Thoracic aorta endothelial cell (primary cell): ENCODE results near the gene ADGRD1. TPM values are rescaled to one million over a fixed set of nuclear protein-coding genes. Genes with fewer than 3 reads are reported as not detected.

Experiments
- small RNA-seq: library from RNA; depleted of rRNA; stranded (forward); fragments of <200 nt; gene quantifications from one replicate; pipeline ENCODE3, GENCODE V24; 2012
- total RNA-seq: library from RNA; depleted of rRNA; stranded (reverse); fragments of >200 nt; gene quantifications from 2 replicates; pipeline ENCODE4 v1.2.3, GENCODE V29; 2012

The ADGRD1 gene
- total RNA-seq: under 0.01 TPM in 1 of 2 replicates, not detected in the other

DNA sequence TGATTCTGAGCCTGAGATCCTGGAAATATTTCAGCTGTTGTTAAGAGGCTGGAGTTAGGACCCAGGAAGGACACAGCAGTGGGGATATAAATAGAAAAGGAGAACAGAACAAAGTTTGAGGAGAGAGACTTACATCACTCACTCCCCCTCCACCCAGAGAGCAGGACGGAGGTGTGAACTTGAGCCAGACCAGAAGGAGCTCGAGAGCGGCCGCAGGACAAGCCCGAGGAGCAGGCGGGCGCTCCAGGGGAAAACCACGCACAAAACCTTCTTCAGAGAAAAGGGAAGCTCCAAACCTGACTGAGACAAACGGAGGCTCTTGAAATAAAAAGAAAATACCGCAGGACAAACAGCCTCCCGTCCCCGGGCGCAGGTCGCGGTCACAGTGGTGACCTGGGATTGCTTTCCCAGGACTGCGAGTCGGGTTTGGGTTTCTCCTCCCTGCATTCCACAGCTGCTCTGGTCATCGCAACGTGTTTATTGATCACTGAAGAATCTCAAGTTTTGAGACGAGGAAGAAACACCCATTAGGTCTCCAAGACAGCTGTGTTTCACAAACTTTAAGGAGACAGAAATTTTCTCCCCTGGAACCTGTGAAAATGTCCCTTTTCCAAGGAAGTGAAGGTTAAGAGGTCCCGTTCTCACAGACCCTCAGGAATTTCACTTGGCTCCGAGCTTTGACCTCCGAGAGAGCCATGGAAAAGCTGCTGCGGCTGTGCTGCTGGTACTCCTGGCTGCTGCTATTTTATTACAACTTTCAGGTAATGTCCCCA lies at the start of gene ADGRD1:
ADGRD1 (plus strand) TSS at position 137 of the 773 bp plus-strand sequence; CDS start at position 696, 559 bp downstream.

Small RNAs within 50 kb of the gene (small RNA-seq; reads per million reads assigned to genes)
- not detected for gene RF00019

Other genes with a start within 250 kb of the ADGRD1 start
- gene RIMBP2, start 237.6 kb upstream of the ADGRD1 start, total RNA-seq: not detected in 2 replicates
- 49.1 and 51.4 TPM in 2 replicates for gene STX2, start 114.7 kb upstream of the ADGRD1 start, total RNA-seq
- 997 and 1,151 TPM in 2 replicates for gene RAN, start 81.8 kb upstream of the ADGRD1 start, total RNA-seq